Thyroid gland (tissue), 4 donors: ENCODE measurements around the gene DPP6.

ENCODE experiments used
- CTCF ChIP-seq, 6 experiments: fragments of 200-600 bp in 3 of 6; fragments of 450-650 bp in 3 of 6; sonication (generic) in 3 of 6; IDR thresholded peaks; one replicate each; pipeline ENCODE4 v1.5.1; 2016 to 2019; ENCODE audit warnings: antibody characterized with exemption in 6 of 6, mild to moderate bottlenecking in 2 of 6, inconsistent platforms in 1 of 6, moderate library complexity in 1 of 6
- POLR2A ChIP-seq, 2 donors: fragments of 450-650 bp; IDR thresholded peaks; one replicate each; pipeline ENCODE4 v1.6.1; 2017; ENCODE audit warnings: antibody characterized with exemption in 2 of 2, mild to moderate bottlenecking in 2 of 2, moderate library complexity in 1 of 2

DNA sequence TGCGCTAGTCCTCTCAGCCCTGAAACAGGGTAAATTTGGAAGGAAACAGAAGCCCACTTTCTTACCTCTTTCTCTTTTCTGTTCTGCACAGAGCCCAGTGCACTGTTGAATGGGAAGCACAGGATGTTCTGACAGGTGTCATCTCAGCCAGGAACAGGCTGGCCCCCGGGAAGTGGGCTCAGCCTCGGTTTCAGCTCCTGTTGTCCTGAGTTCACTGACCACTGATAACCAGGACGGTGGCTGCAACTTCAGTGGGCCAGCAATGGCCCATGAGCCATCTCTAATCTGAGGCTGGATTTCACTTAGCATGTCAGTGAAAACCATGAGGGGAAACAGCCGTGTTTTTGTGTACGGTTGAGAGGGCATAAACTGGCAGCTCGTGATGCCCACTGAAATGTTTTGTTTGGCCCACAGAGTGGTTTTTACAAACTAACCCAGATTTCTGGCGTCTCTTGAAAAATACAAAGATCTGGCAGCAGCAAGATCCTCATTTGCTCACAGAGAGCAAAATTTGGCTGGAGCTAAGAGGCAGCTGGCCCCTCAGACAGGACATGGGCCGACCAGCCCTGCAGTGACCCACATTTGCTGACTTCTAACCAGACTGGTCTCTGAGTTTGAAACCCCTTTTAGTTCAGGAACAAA, 494.9 kb downstream of the DPP6 start:
- TF ChIP-seq CTCF (IDR thresholded peaks at IDR 0.05) (no peak), POLR2A (IDR thresholded peaks at IDR 0.05) (no peak)
